HepG2 (cell line): ENCODE data around the gene CIB2. TPM values are rescaled to one million over a fixed set of nuclear protein-coding genes. Genes with fewer than 3 reads are reported as not detected.

Experiments
- AHR ChIP-seq: IDR thresholded peaks from 2 replicates; pipeline ENCODE4 v1.6.1; 2018; ENCODE audit warnings: missing genetic modification reagents, missing compliant biosample characterization
- ATF4 ChIP-seq, 2 experiments: fragments of 450-650 bp in 1 of 2; sonication (generic) in 1 of 2; formaldehyde crosslinking; IDR thresholded peaks; 2 replicates each; pipeline versions ENCODE4 v1.5.0 to v1.8.0; 2020 to 2022; ENCODE audit warnings: mild to moderate bottlenecking in 1 of 2, missing genetic modification reagents in 1 of 2
- BRCA1 ChIP-seq: sonication (generic); formaldehyde crosslinking; IDR thresholded peaks from 2 replicates; pipeline ENCODE4 v1.4.0; 2020; ENCODE audit warnings: missing genetic modification reagents
- EED ChIP-seq: sonication (generic); formaldehyde crosslinking; IDR thresholded peaks from 2 replicates; pipeline ENCODE4 v1.5.0; 2020; ENCODE audit warnings: mild to moderate bottlenecking, missing genetic modification reagents
- KLF15 ChIP-seq: sonication (generic); formaldehyde crosslinking; IDR thresholded peaks from 2 replicates; pipeline ENCODE4 v1.8.1; 2023; ENCODE audit warnings: borderline replicate concordance, mild to moderate bottlenecking, inconsistent platforms, missing genetic modification reagents, mixed read lengths
- KMT2A ChIP-seq: sonication (generic); formaldehyde crosslinking; IDR thresholded peaks from 2 replicates; pipeline ENCODE4 v1.4.0; 2020; ENCODE audit warnings: missing genetic modification reagents
- MEF2D ChIP-seq: sonication (generic); formaldehyde crosslinking; IDR thresholded peaks from 2 replicates; pipeline ENCODE4 v1.5.1; 2020; ENCODE audit warnings: mild to moderate bottlenecking, missing genetic modification reagents
- NR2F2 ChIP-seq: IDR thresholded peaks from 2 replicates; pipeline ENCODE4 v1.6.1; 2012; ENCODE audit warnings: low read depth, inconsistent platforms, borderline replicate concordance
- PAWR ChIP-seq: sonication (generic); formaldehyde crosslinking; IDR thresholded peaks from 2 replicates; pipeline ENCODE4 v1.4.0; 2020; ENCODE audit warnings: missing genetic modification reagents, mild to moderate bottlenecking, borderline replicate concordance
- PPARG ChIP-seq: conservative IDR thresholded peaks from 2 replicates; pipeline ENCODE4 v1.6.1; 2016; ENCODE audit warnings: missing biosample characterization, missing genetic modification reagents
- PRMT3 ChIP-seq: sonication (generic); formaldehyde crosslinking; IDR thresholded peaks from 2 replicates; pipeline ENCODE4 v1.8.1; 2022; ENCODE audit warnings: low read depth, mild to moderate bottlenecking, moderate library complexity, missing genetic modification reagents, borderline replicate concordance
- RAD51 ChIP-seq: fragments of 450-650 bp; IDR thresholded peaks from 2 replicates; pipeline ENCODE4 v1.6.1; 2016; ENCODE audit warnings: borderline replicate concordance
- RNF2 ChIP-seq: fragments of 450-650 bp; conservative IDR thresholded peaks from 2 replicates; pipeline ENCODE4 v1.6.1; 2016; ENCODE audit warnings: low read depth
- SAP130 ChIP-seq: IDR thresholded peaks from 2 replicates; pipeline ENCODE4 v1.6.1; 2016; ENCODE audit warnings: low read depth
- SCMH1 ChIP-seq: sonication (generic); formaldehyde crosslinking; IDR thresholded peaks from 2 replicates; pipeline ENCODE4 v1.9.0; 2021; ENCODE audit warnings: missing genetic modification reagents, mild to moderate bottlenecking, borderline replicate concordance
- ZBTB1 ChIP-seq: sonication (generic); formaldehyde crosslinking; IDR thresholded peaks from 2 replicates; pipeline ENCODE4 v1.4.0; 2020; ENCODE audit warnings: missing genetic modification reagents, borderline replicate concordance
- ZFP41 ChIP-seq: sonication (generic); formaldehyde crosslinking; IDR thresholded peaks from 2 replicates; pipeline ENCODE4 v1.4.0; 2020; ENCODE audit warnings: mild to moderate bottlenecking, missing genetic modification reagents, borderline replicate concordance
- ZGPAT ChIP-seq: IDR thresholded peaks from 2 replicates; pipeline ENCODE4 v1.6.1; 2016; ENCODE audit warnings: mild to moderate bottlenecking
- ZNF382 ChIP-seq: sonication (generic); formaldehyde crosslinking; IDR thresholded peaks from 2 replicates; pipeline ENCODE4 v1.5.0; 2020; ENCODE audit warnings: missing genetic modification reagents, mild to moderate bottlenecking, borderline replicate concordance
- ZNF496 ChIP-seq: sonication (generic); formaldehyde crosslinking; IDR thresholded peaks from 2 replicates; pipeline ENCODE4 v1.8.1; 2023; ENCODE audit warnings: mild to moderate bottlenecking, moderate library complexity, missing genetic modification reagents; ENCODE audit not compliant: insufficient replicate concordance
- ZNF646 ChIP-seq: sonication (generic); formaldehyde crosslinking; IDR thresholded peaks from 2 replicates; pipeline ENCODE4 v1.9.0; 2021; ENCODE audit warnings: mild to moderate bottlenecking, missing genetic modification reagents
- ZNF724P ChIP-seq: sonication (generic); formaldehyde crosslinking; IDR thresholded peaks from 2 replicates; pipeline ENCODE4 v1.8.0; 2022; ENCODE audit warnings: missing genetic modification reagents, borderline replicate concordance
- polyA plus RNA-seq, 8 experiments: library from polyadenylated mRNA; depleted of rRNA in 3 of 8; stranded (reverse) in 7 of 8; unstranded in 1 of 8; fragments of >200 nt; fragmentation: Illumina TruSeq in 4 of 8; extraction: Trizol in 4 of 8; gene quantifications; 2 replicates each; pipeline versions ENCODE4 v1.2.1 to v1.2.3, GENCODE V29; 2011 to 2016; ENCODE audit warnings: low read depth in 4 of 8, missing spikeins in 1 of 8, mixed read lengths in 1 of 8; ENCODE audit not compliant: insufficient read depth in 1 of 8
- total RNA-seq, 5 experiments: library from RNA; depleted of rRNA; stranded (reverse); fragments of >200 nt; fragmentation: Illumina TruSeq; extraction: Trizol; gene quantifications; 2 replicates each; pipeline ENCODE4 v1.2.3, GENCODE V29; 2016; ENCODE audit warnings: low read depth in 1 of 5

CIB2 gene
- total and polyA plus RNA-seq, 2 of the 13 experiments (the other 11 are each of a cell fraction or from before 2014, with no cell fraction given), result 1.4 to 1.5 TPM

GRCh38 chr15:78131295-78132061 is at the start of gene CIB2 (continued):
- TF ChIP-seq KLF15 (0 out of 2 replicates have a peak, but pooled peaks have one; percentile 53), PRMT3 (CRISPR knock-in tag) (no peak), BRCA1 (CRISPR knock-in tag) (0 out of 2 replicates have a peak, but pooled peaks have one; percentile 44), SAP130 (CRISPR knock-in tag) (peak; percentile 67), ZFP41 (CRISPR knock-in tag) (no peak), ZNF724P (no peak), EED (CRISPR knock-in tag) (0 out of 2 replicates have a peak, but pooled peaks have one; percentile 15), ATF4 (CRISPR knock-in tag; IDR thresholded peaks at IDR 0.05) (no peak), ZGPAT (CRISPR knock-in tag) (peak; percentile 52; the same call in 1 of the 2 replicates), RNF2 (peak; percentile 63; the same call in 1 of the 2 replicates), SCMH1 (no peak), PPARG (CRISPR knock-in tag) (0 out of 2 replicates have a peak, but pooled peaks have one; percentile 28), ZNF382 (CRISPR knock-in tag) (no peak), RAD51 (no peak), MEF2D (CRISPR knock-in tag) (no peak), AHR (CRISPR knock-in tag) (no peak), ZNF496 (CRISPR knock-in tag) (no peak), PAWR (CRISPR knock-in tag) (no peak), NR2F2 (no peak), KMT2A (CRISPR knock-in tag) (no peak), ZNF646 (CRISPR knock-in tag) (no peak), ZBTB1 (CRISPR knock-in tag) (no peak)
